Measurements from ENCODE around the gene VCY.
"Not testable (repeated sequence)": the region's sequence is repeated elsewhere in the genome, so short reads cannot be mapped to it uniquely, and the experiment has no call there.

The VCY gene

DNA sequence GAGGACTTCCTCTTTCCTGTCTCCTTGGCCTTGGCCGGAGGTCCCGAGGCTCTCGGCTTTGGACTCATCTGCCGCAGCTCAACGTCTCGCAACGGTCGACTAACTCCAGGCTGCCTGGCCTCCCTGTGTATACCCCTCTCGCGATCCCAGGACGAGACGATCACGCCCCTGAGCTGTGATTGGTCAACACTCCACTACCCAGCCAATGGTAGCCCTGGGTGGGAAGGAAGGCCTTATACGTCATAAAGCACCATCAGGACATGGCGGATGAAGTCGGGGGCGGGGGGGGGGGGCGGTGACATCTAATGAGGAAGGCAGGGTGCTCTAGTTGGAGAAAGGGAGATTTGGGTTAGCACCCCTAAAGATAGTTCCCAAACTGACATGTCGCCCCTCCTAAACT lies at the start of gene VCY:
Gene VCY, minus strand, starts transcription at position 101 of the 400 bp plus-strand sequence. Its CDS starts 33 bp downstream, at position 68.
- not testable (repeated sequence) for DNase-seq

- not testable (repeated sequence) for DNase-seq
These were observed 44.1 kb upstream of the VCY start for GRCh38 chrY:14030395-14030794.

DNA sequence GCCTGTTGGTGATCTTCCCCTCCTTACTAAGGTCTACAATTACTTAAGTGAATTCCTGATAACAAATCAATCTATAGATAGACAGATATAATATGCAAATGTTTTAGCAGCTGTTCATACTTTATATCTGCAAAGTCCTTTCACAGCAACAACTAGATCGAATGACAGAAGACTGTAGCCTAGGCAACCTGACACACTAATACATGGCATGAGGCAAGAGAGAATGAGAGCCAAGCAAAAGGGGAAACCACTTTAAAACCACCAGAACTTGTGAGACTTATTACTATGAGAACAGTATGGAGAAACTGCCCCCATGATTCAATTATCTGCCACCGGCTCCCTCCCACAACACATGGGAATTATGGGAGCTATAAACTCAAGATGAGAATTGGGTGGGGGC lies 25.6 kb upstream of the VCY start:
- not testable (repeated sequence) for DNase-seq

DNA sequence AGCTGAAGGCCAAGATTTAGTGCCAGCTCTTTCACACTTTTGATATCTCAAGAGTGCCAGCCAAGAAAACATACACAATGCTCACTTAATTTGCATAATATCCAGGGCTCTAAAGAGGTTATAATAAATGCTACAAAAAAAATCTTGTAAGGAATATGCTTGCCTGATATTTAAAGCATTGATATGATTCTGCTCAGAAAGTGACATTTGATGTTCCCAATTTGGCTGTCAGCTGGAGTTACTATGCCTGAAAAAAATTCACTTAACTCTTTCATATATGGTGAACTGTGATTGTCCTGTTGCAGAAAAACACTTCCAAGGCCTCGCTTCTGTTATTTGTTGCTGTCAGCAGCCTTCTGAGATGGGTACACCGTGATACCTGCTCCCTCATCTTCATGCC lies 43.9 kb downstream of the VCY start:
- DNase-seq: not testable (repeated sequence)

Data from stimulated activated CD4-positive, alpha-beta T cell treated with anti-CD3 and anti-CD28 coated beads, Interleukin-2, amount 100 ng/mL, for 48 hours (primary cell).